GM21515 (cell line): Measurements from ENCODE around the gene BMF.

ENCODE experiments used
- ATAC-seq: cut with Tn5 transposase; IDR thresholded peaks from one replicate; pipeline ENCODE4 v1.9.1; 2021; ENCODE audit not compliant: unreplicated experiment

The BMF gene

GRCh38 chr15:40067921-40068624 is 40.6 kb downstream of the BMF start:
- ATAC-seq = no peak

- ATAC-seq = no peak
These were observed 42.1 kb downstream of the BMF start for GRCh38 chr15:40066589-40066988.

- ATAC-seq = no peak
These were observed 43.5 kb downstream of the BMF start for GRCh38 chr15:40065166-40065565.

- peak; percentile 58 for ATAC-seq
These were observed 44.3 kb downstream of the BMF start for GRCh38 chr15:40064231-40064894.

GRCh38 chr15:40063563-40064011 is 45.1 kb downstream of the BMF start:
- ATAC-seq = no peak

- ATAC-seq = no peak
These were observed 45.7 kb downstream of the BMF start for GRCh38 chr15:40062816-40063562.

GRCh38 chr15:40061212-40061901 is 47.3 kb downstream of the BMF start:
- peak; percentile 47 for ATAC-seq

GRCh38 chr15:40060236-40060961 is 48.3 kb downstream of the BMF start:
- no peak for ATAC-seq

GRCh38 chr15:40059821-40060220 is 48.9 kb downstream of the BMF start:
- ATAC-seq = no peak

- no peak for ATAC-seq
These were observed 50.1 kb downstream of the BMF start for GRCh38 chr15:40058476-40059140.

GRCh38 chr15:40055576-40056293 is 52.9 kb downstream of the BMF start:
- no peak for ATAC-seq

GRCh38 chr15:40054855-40055575 is 53.7 kb downstream of the BMF start:
- ATAC-seq = peak; percentile 73

GRCh38 chr15:40054605-40054854 is 54.1 kb downstream of the BMF start:
- peak; percentile 34 for ATAC-seq

- peak; percentile 27 for ATAC-seq
These were observed 54.7 kb downstream of the BMF start for GRCh38 chr15:40053831-40054604.

- ATAC-seq = no peak
These were observed 55.4 kb downstream of the BMF start for GRCh38 chr15:40053079-40053830.

GRCh38 chr15:40052604-40053003 is 56.1 kb downstream of the BMF start:
- ATAC-seq = no peak

- ATAC-seq = no peak
These were observed 56.9 kb downstream of the BMF start for GRCh38 chr15:40051616-40052415.
